ENCODE results near the gene TAS2R9. TPM values are rescaled to one million over a fixed set of nuclear protein-coding genes. Genes with fewer than 3 reads are reported as not detected.

TAS2R9 gene
- total RNA-seq, 1 donor from 2014 or later, result not detected

DNA sequence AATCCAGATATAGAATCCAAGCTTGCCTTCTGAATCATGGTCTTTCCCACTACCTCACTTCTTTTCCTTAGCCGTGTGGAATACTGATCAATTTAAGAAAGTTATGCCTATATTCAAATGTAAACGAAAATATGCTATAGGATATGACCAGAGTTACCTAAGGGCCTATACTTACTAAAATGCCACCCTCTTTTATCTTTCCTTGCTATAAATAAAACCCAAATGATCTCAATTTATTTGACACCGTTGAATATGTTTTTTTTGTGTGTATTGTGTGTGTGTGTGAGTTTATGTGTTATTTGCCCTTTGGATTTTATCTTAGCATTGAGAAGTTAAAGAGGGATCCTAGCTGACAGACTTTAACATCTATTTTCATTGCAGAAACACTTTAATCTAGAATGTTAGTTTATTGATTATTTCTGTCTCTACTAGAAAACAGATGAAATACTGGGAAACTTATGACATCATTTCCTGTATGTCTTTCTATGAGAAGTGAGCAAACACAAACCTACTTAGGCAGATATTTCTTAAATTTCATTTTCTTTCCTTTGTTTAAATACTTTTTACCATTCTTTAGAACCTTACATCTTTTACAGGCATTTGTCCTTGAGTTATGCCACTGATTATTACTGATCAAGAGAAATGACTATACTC, 2.0 kb upstream of the TAS2R9 start:
- Histone ChIP-seq H3K36me3 (ENCODE audit: insufficient read depth, low read length) (no peaks in the 10 kb centered on the region), H4K20me1 (ENCODE audit: insufficient read depth, low read length) (no peaks in the 10 kb centered on the region), H3K27me3 (ENCODE audit: insufficient read depth, low read length) (no peaks in the 10 kb centered on the region), H2AFZ (ENCODE audit: low read depth, low read length) (no peak overlapping the region), H3K4me2 (ENCODE audit: low read length) (no peak overlapping the region), H3K4me3 (ENCODE audit: insufficient read depth, low read depth, low read length) (no peak overlapping the region), H3K4me1 (ENCODE audit: insufficient read depth, low read length) (no peaks in the 10 kb centered on the region), H3K27ac (ENCODE audit: low read depth, low read length) (no peak overlapping the region), H3K9me3 (ENCODE audit: insufficient read depth, low read depth, low read length) (no peaks in the 10 kb centered on the region), H3K9ac (ENCODE audit: low read length) (no peak overlapping the region), H3K79me2 (ENCODE audit: insufficient read depth, low read length) (no peaks in the 10 kb centered on the region)
- Mint-ChIP-seq H3K4me3 (ENCODE audit: unreplicated experiment) (no peak overlapping the region), H3K9me3 (ENCODE audit: unreplicated experiment) (peaks cover 1% of the 10 kb centered on the region), H3K36me3 (ENCODE audit: low read depth, unreplicated experiment) (no peaks in the 10 kb centered on the region), H3K27me3 (ENCODE audit: low read depth, unreplicated experiment) (no peaks in the 10 kb centered on the region), H3K4me1 (ENCODE audit: low read depth, unreplicated experiment) (no peaks in the 10 kb centered on the region), H3K27ac (ENCODE audit: unreplicated experiment) (no peak overlapping the region)
- FAIRE-seq, result no peak
- TF ChIP-seq, protein P1, sequence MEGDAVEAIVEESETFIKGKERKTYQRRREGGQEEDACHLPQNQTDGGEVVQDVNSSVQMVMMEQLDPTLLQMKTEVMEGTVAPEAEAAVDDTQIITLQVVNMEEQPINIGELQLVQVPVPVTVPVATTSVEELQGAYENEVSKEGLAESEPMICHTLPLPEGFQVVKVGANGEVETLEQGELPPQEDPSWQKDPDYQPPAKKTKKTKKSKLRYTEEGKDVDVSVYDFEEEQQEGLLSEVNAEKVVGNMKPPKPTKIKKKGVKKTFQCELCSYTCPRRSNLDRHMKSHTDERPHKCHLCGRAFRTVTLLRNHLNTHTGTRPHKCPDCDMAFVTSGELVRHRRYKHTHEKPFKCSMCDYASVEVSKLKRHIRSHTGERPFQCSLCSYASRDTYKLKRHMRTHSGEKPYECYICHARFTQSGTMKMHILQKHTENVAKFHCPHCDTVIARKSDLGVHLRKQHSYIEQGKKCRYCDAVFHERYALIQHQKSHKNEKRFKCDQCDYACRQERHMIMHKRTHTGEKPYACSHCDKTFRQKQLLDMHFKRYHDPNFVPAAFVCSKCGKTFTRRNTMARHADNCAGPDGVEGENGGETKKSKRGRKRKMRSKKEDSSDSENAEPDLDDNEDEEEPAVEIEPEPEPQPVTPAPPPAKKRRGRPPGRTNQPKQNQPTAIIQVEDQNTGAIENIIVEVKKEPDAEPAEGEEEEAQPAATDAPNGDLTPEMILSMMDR (IDR thresholded peaks at IDR 0.05; ENCODE audit: insufficient read depth, low read depth, low read length), result no peak
- no peak for TF ChIP-seq EZH2 (IDR thresholded peaks at IDR 0.05; ENCODE audit: insufficient read depth, low read length)
- no peak for DNase-seq (ENCODE audit: low read depth)

DNA sequence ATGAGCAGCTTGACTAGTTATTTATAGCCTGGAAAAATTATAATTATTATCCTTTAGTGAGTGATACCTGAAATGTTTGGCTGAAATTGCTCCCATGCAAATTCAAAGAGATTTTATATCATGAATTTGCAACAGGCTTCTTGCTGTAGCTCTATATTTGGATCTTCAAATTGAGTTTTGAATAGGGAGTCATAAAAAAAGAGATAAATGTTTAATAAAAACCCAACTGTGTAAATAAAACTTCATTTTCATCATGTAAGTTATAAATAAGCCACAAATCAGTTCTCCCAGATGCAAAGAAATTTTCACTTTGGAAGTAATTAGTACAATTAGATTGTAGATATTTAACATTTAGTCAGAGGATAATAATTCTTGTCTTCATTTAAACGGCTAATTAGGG, 2.8 kb downstream of the TAS2R9 start, which contains the start of gene TAS2R8:
TAS2R8 (minus strand) TSS at position 101 of the 400 bp plus-strand sequence. CDS start 306 bp downstream, outside the sequence.
- TF ChIP-seq EZH2 (IDR thresholded peaks at IDR 0.05; ENCODE audit: insufficient read depth, low read length), result no peak
- no peaks in the 10 kb centered on the region for H3K36me3 ChIP-seq (ENCODE audit: insufficient read depth, low read length)
- no peak within 1 kb of the TSS for H3K4me2 ChIP-seq (ENCODE audit: low read length)
- no peaks in the 10 kb centered on the region for H3K79me2 ChIP-seq (ENCODE audit: insufficient read depth, low read length)
- no peaks in the 10 kb centered on the region for H3K4me1 ChIP-seq (ENCODE audit: insufficient read depth, low read length)
- no peak within 1 kb of the TSS for H3K27ac ChIP-seq (ENCODE audit: low read depth, low read length)
- no peaks in the 10 kb centered on the region for H4K20me1 ChIP-seq (ENCODE audit: insufficient read depth, low read length)
- no peak within 1 kb of the TSS for H3K4me3 ChIP-seq (ENCODE audit: insufficient read depth, low read depth, low read length)
- Mint-ChIP-seq H3K36me3 (ENCODE audit: low read depth, unreplicated experiment) (no peaks in the 10 kb centered on the region), H3K27ac (ENCODE audit: unreplicated experiment) (no peak within 1 kb of the TSS), H3K9me3 (ENCODE audit: unreplicated experiment) (no peaks in the 10 kb centered on the region), H3K27me3 (ENCODE audit: low read depth, unreplicated experiment) (no peaks in the 10 kb centered on the region), H3K4me3 (ENCODE audit: unreplicated experiment) (no peak within 1 kb of the TSS), H3K4me1 (ENCODE audit: low read depth, unreplicated experiment) (no peaks in the 10 kb centered on the region)
- no peak within 1 kb of the TSS for H3K9ac ChIP-seq (ENCODE audit: low read length)
- H3K9me3 ChIP-seq (ENCODE audit: insufficient read depth, low read depth, low read length), result no peaks in the 10 kb centered on the region
- no peaks in the 10 kb centered on the region for H3K27me3 ChIP-seq (ENCODE audit: insufficient read depth, low read length)
- FAIRE-seq (no peak), DNase-seq (ENCODE audit: low read depth) (no peak)
- H2AFZ ChIP-seq (ENCODE audit: low read depth, low read length), result no peak within 1 kb of the TSS

DNA sequence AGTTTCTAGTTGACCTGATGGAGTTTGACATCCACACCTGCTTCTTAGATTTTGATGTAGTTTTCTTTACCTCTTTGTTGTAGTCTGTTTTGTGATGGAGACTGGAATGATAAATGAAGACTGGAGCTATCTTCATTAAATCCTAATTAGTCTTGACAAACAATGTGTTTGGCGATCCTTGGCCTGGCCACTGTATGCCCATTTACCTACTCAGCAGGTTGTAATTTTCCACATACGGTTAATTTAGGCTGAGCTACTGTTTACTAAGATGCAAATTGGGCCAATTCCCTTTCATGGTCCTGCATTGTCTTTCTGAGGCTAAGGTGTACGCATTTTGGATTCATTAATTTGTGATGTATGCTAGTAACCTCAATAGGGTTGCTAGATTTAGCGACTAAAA, 7.4 kb downstream of the TAS2R9 start, which contains the start of gene TAS2R7:
TAS2R7 (minus strand) TSS at position 41 of the 400 bp plus-strand sequence. CDS start 57 bp downstream, outside the sequence.
- no peaks in the 10 kb centered on the region for H3K79me2 ChIP-seq (ENCODE audit: insufficient read depth, low read length)
- no peak within 1 kb of the TSS for H3K9ac ChIP-seq (ENCODE audit: low read length)
- no peaks in the 10 kb centered on the region for H4K20me1 ChIP-seq (ENCODE audit: insufficient read depth, low read length)
- no peaks in the 10 kb centered on the region for H3K4me1 ChIP-seq (ENCODE audit: insufficient read depth, low read length)
- Mint-ChIP-seq H3K27ac (ENCODE audit: unreplicated experiment) (no peak within 1 kb of the TSS), H3K4me1 (ENCODE audit: low read depth, unreplicated experiment) (no peaks in the 10 kb centered on the region), H3K27me3 (ENCODE audit: low read depth, unreplicated experiment) (no peaks in the 10 kb centered on the region), H3K9me3 (ENCODE audit: unreplicated experiment) (no peaks in the 10 kb centered on the region), H3K4me3 (ENCODE audit: unreplicated experiment) (no peak within 1 kb of the TSS), H3K36me3 (ENCODE audit: low read depth, unreplicated experiment) (no peaks in the 10 kb centered on the region)
- no peaks in the 10 kb centered on the region for H3K36me3 ChIP-seq (ENCODE audit: insufficient read depth, low read length)
- no peak within 1 kb of the TSS for H3K4me3 ChIP-seq (ENCODE audit: insufficient read depth, low read depth, low read length)
- DNase-seq (ENCODE audit: low read depth), result no peak
- H3K9me3 ChIP-seq (ENCODE audit: insufficient read depth, low read depth, low read length), result no peaks in the 10 kb centered on the region
- H2AFZ ChIP-seq (ENCODE audit: low read depth, low read length), result no peak within 1 kb of the TSS
- no peak for FAIRE-seq
- H3K27ac ChIP-seq (ENCODE audit: low read depth, low read length), result no peak within 1 kb of the TSS
- H3K27me3 ChIP-seq (ENCODE audit: insufficient read depth, low read length), result peaks cover 2% of the 10 kb centered on the region
- no peak for TF ChIP-seq EZH2 (IDR thresholded peaks at IDR 0.05; ENCODE audit: insufficient read depth, low read length)
- TF ChIP-seq, protein P1 (IDR thresholded peaks at IDR 0.05; ENCODE audit: insufficient read depth, low read depth, low read length), result no peak
- H3K4me2 ChIP-seq (ENCODE audit: low read length), result no peak within 1 kb of the TSS
